Tracheal epithelial cell (primary cell): ENCODE measurements around the gene ZNF605. TPM values are rescaled to one million over a fixed set of nuclear protein-coding genes. Genes with fewer than 3 reads are reported as not detected.

Experiments
- total RNA-seq: library from RNA; depleted of rRNA; stranded (reverse); fragments of >200 nt; gene quantifications from 2 replicates; pipeline ENCODE4 v1.2.1, GENCODE V29; 2014

The ZNF605 gene
- total RNA-seq: 4.1 and 4.9 TPM in 2 replicates

GRCh38 chr12:132956011-132956788, at the start of gene ZNF605:
TSS of gene ZNF605 (minus strand) at chr12:132956306. CDS start at chr12:132945635, 10,671 bp downstream.

DNA sequence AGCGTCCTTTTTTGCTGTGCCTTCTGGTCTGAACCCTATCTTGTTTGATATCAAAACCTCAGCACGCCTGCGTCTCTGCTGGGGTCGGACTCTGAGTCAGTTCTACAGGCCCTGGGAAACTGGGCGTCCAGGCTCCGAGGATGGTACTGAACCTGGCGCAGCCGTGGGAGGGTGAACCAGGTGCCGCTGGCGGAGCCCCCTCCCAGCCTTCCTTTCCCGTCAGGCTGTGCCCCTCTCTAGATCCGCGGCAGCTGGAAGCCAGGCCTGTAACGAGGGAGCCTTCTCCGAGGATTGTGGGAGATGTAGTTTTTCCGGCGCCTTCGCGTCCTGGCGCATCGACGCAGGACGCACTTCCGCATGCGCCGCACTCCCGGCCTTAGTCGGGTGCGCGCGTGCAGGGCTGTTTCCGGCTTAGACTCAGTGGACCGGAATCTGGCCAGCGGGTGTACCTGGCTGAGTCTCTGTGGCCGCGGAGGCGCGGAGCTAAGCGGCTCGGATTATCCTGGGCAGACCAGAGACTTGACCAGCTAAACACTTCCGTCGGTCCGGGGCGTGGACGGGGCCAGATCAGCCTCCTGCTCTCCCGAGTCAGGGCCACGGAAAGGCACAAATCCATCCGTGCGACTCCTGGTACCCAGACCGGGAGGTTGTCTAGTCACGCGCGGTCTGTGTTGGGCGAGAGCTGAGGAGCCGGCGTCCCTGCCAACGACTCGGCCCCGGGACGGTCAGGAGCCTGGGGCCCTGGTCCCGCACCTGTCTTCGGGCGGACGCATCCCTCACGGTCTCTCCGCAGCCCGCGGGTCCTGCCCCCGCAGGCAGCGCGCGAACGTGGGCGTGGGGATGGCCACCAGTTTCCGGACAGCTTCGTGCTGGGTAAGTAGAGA, 30.1 kb upstream of the ZNF605 start, which contains the start of gene ZNF26:
ZNF26 (plus strand) TSS at position 367 of the 884 bp plus-strand sequence; CDS start at position 841, 474 bp downstream.

DNA sequence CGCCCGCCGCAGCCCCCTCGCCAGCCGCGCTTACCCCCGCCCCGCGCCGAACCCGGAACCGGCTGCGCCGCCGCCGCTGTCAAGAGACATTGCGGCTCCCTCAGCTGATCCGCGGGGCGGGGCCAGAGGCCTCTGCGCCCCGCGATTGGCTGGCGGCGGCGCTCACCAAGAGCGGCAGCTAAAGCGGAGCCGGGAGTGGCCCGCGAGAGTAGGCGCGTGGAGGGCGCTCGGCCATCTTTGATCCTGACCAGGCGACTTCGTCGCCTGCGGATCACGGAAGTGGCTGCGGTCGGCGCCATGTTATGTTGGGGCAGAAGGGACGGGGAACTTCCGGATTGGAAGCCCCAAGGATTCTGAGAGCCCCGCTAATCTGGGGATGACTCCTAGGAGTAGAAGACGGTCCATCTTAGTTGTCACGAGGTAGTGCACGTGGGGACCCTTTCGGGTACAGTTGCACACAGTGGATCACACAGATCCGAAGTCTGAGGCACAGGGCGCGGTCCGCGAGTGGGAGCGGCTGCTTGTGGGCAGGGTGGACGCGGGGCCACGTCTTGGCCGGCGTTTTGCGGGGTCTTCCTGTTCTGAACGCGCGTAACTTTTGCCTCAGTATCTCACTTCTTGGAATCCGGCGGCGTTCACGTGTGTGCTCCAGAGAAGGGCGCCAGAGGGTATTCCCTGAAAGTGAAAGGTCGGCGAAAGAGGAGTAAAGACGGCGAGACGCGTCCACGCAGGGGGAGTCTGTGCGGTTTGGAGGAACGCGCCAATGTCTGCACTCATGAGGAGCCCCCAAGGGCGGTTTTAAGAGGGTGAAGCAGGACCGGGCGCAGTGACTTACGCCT, 68.4 kb downstream of the ZNF605 start, which contains the start of gene CHFR:
CHFR (minus strand) TSS at position 93 of the 839 bp plus-strand sequence. CDS start 277 bp downstream, outside the sequence.

Other genes with a start within 250 kb of the ZNF605 start
- 96.1 and 120 TPM in 2 replicates for gene PGAM5, start 245.5 kb downstream of the ZNF605 start, total RNA-seq
- 55.6 and 113 TPM in 2 replicates for gene ANKLE2, start 194.5 kb downstream of the ZNF605 start, total RNA-seq
- 72.5 and 83.6 TPM in 2 replicates for gene GOLGA3, start 127.4 kb downstream of the ZNF605 start, total RNA-seq
- gene CHFR, start 68.7 kb downstream of the ZNF605 start, total RNA-seq: 30.5 and 47.2 TPM in 2 replicates
- gene ZNF26, start 30.1 kb upstream of the ZNF605 start, total RNA-seq: 8.3 and 17.8 TPM in 2 replicates
- gene ZNF84, start 81.2 kb upstream of the ZNF605 start, total RNA-seq: 15.3 and 22.2 TPM in 2 replicates
- gene ZNF140, start 124.6 kb upstream of the ZNF605 start, total RNA-seq: 14.5 and 18.8 TPM in 2 replicates
- gene ZNF891, start 174.0 kb upstream of the ZNF605 start, total RNA-seq: 0.43 and 0.48 TPM in 2 replicates
- 1.7 and 4.3 TPM in 2 replicates for gene ZNF10, start 174.3 kb upstream of the ZNF605 start, total RNA-seq
- 16.6 and 26.5 TPM in 2 replicates for gene ZNF268, start 225.2 kb upstream of the ZNF605 start, total RNA-seq